ENCODE measurements around the gene GNAS. TPM values are rescaled to one million over a fixed set of nuclear protein-coding genes. Genes with fewer than 3 reads are reported as not detected.

The GNAS gene
- total RNA-seq, 4 donors from 2014 or later: 484 to 621 (median 524) TPM

GRCh38 chr20:58822149-58822548 lies 30.4 kb upstream of the GNAS start:
- H3K27ac ChIP-seq: no peak overlapping the region
- H3K36me3 ChIP-seq: no peaks in the 10 kb centered on the region
- 82 to 86% methylated on average over 8 of the region's 8 CpGs for WGBS, 2 donors
- H3K4me3 ChIP-seq: no peak overlapping the region
- TF ChIP-seq CTCF (IDR thresholded peaks at IDR 0.05) (no peak), EP300 (IDR thresholded peaks at IDR 0.05) (no peak), POLR2A (IDR thresholded peaks at IDR 0.05) (no peak)
- no peaks in the 10 kb centered on the region for H3K4me1 ChIP-seq
- no peaks in the 10 kb centered on the region for H3K27me3 ChIP-seq
- peaks cover 0 to 5% (median 0%) of the 10 kb centered on the region in 4 donors for H3K9me3 ChIP-seq
- no peak for DNase-seq (ENCODE audit: low spot score in 2 of 2)

- 91 to 92% methylated on average over 24 to 26 of the region's 26 CpGs for WGBS, 2 donors
- H3K9me3 ChIP-seq: peaks cover 0 to 5% (median 0%) of the 10 kb centered on the region in 4 donors
- no peak overlapping the region for H3K27ac ChIP-seq
- TF ChIP-seq POLR2A (IDR thresholded peaks at IDR 0.05): no peak
- no peak for TF ChIP-seq EP300 (IDR thresholded peaks at IDR 0.05)
- no peak for TF ChIP-seq CTCF (IDR thresholded peaks at IDR 0.05)
- DNase-seq (ENCODE audit: low spot score in 2 of 2): no peak
- H3K4me3 ChIP-seq: no peak overlapping the region
- no peaks in the 10 kb centered on the region for H3K27me3 ChIP-seq
- H3K36me3 ChIP-seq: no peaks in the 10 kb centered on the region
- H3K4me1 ChIP-seq: no peaks in the 10 kb centered on the region
Observed at GRCh38 chr20:58822748-58823730, 29.5 kb upstream of the GNAS start.

- no peak overlapping the region for H3K27ac ChIP-seq
- H3K27me3 ChIP-seq: no peaks in the 10 kb centered on the region
- 79 to 94% methylated on average over 6 to 8 of the region's 8 CpGs for WGBS, 2 donors
- no peak for TF ChIP-seq CTCF (IDR thresholded peaks at IDR 0.05)
- no peak for TF ChIP-seq POLR2A (IDR thresholded peaks at IDR 0.05)
- no peak for TF ChIP-seq EP300 (IDR thresholded peaks at IDR 0.05)
- no peaks in the 10 kb centered on the region for H3K4me1 ChIP-seq
- H3K9me3 ChIP-seq: peaks cover 0 to 5% (median 0%) of the 10 kb centered on the region in 4 donors
- H3K4me3 ChIP-seq: no peak overlapping the region
- no peak for DNase-seq (ENCODE audit: low spot score in 2 of 2)
- no peaks in the 10 kb centered on the region for H3K36me3 ChIP-seq
Observed at GRCh38 chr20:58824843-58825242, 27.7 kb upstream of the GNAS start.

GRCh38 chr20:58825450-58825849 lies 27.1 kb upstream of the GNAS start:
- TF ChIP-seq POLR2A (IDR thresholded peaks at IDR 0.05) (no peak), EP300 (IDR thresholded peaks at IDR 0.05) (no peak), CTCF (IDR thresholded peaks at IDR 0.05) (no peak)
- H3K9me3 ChIP-seq: peaks cover 0 to 1% (median 0%) of the 10 kb centered on the region in 4 donors
- H3K4me3 ChIP-seq: no peak overlapping the region
- H3K36me3 ChIP-seq: no peaks in the 10 kb centered on the region
- H3K27ac ChIP-seq: no peak overlapping the region
- no peaks in the 10 kb centered on the region for H3K4me1 ChIP-seq
- H3K27me3 ChIP-seq: no peaks in the 10 kb centered on the region
- whole genome bisulfite sequencing, 2 donors: 92 to 93% methylated on average over 6 of the region's 6 CpGs
- DNase-seq (ENCODE audit: low spot score in 2 of 2): no peak

- Histone ChIP-seq H3K36me3 (no peaks in the 10 kb centered on the region), H3K4me3 (no peak overlapping the region), H3K4me1 (no peaks in the 10 kb centered on the region), H3K27me3 (no peaks in the 10 kb centered on the region), H3K9me3 (no peaks in the 10 kb centered on the region), H3K27ac (no peak overlapping the region)
- 67 to 84% methylated on average over 5 of the region's 5 CpGs for WGBS, 2 donors
- no peak for DNase-seq (ENCODE audit: low spot score in 2 of 2)
- TF ChIP-seq EP300 (IDR thresholded peaks at IDR 0.05): no peak
- no peak for TF ChIP-seq CTCF (IDR thresholded peaks at IDR 0.05)
- no peak for TF ChIP-seq POLR2A (IDR thresholded peaks at IDR 0.05)
Observed at GRCh38 chr20:58826271-58826670, 26.2 kb upstream of the GNAS start.
